GM23248 (cell line): Measurements from ENCODE around the gene AK5.

Source experiments
- EZH2 ChIP-seq: fragments of 200-600 bp; sonication (generic); IDR thresholded peaks from 2 replicates; pipeline ENCODE4 v1.6.1; 2018; ENCODE audit warnings: antibody characterized with exemption, mild to moderate bottlenecking; ENCODE audit not compliant: insufficient read depth, poor library complexity, severe bottlenecking
- EZH2phosphoT487 ChIP-seq: fragments of 200-600 bp; sonication (generic); IDR thresholded peaks from 2 replicates; pipeline ENCODE4 v1.6.1; 2018; ENCODE audit warnings: antibody characterized with exemption, moderate library complexity, mild to moderate bottlenecking, low read depth; ENCODE audit not compliant: insufficient read depth

DNA sequence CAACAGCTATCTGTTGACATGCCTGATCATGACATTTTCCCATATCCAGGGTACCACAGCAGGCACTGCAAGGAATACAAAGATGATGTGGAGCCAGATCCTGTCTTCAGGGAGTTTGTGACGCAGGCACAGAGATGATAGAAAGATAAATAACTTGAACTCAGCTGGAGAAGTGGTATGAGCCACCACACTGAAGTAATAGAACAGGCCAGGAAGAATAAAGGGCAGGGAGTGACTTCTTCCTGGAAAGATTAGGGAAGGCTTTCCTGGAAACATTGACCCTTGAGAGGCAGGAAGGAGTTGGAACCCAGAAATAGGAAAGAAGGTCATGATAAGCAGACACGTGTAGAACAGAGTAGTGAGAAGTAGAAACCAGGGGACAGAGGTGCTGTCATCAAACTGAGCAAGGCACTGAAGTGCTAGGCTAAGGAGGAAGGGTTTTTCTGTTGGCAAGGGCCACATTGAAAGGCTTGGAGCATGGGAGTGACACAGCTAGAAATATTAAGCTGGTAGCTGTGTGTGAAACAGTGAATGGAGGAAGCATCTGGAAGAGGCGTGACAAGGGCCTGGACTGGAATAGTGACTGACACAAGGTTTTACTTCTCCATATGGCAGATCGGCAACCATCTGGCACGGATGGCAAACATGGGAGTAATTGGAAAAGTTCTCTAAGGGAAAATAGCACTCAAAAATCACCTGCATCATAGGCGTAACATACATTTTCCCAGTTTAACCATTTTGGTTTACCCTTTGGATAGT, 68.4 kb downstream of the AK5 start:
- no peak for TF ChIP-seq EZH2
- no peak for TF ChIP-seq EZH2phosphoT487
